Measurements from ENCODE around the gene KCNMB3. TPM values are rescaled to one million over a fixed set of nuclear protein-coding genes. Genes with fewer than 3 reads are reported as not detected.

Gene KCNMB3, protein sequence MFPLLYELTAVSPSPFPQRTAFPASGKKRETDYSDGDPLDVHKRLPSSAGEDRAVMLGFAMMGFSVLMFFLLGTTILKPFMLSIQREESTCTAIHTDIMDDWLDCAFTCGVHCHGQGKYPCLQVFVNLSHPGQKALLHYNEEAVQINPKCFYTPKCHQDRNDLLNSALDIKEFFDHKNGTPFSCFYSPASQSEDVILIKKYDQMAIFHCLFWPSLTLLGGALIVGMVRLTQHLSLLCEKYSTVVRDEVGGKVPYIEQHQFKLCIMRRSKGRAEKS
- 0.11 and 0.16 TPM in 2 replicates for total RNA-seq

DNA sequence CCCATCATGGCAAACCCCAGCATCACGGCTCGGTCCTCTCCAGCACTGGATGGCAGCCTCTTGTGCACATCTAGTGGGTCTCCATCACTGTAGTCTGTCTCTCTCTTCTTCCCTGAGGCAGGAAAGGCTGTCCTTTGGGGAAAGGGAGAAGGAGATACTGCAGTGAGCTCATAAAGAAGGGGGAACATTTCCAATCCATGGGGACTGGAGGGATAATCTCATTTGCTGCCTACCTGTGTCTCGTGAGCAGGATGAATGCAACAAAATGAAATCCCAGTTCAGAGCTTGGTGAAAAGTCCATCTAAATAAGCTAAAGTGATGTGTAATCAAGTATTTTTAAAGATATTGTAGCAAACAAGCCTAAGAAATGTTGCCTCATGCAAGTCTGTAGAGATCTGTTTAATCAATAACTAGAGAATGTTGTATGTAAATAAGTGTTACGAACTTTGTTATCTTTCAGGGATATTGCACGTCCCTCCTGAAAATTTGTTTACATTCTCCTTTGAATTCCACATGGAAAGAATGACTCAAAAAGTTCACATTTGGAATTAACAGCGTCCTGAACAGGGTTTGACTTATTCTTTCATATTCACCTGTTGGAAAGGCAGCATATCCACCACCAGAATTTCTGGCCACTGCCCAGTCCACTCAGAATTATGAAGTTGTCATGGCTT, at the start of gene KCNMB3:
KCNMB3 (minus strand) TSS at position 312 of the 674 bp plus-strand sequence; CDS start at position 188, 124 bp downstream.

Other genes with a start within 250 kb of the KCNMB3 start
- 7.5 and 11.6 TPM in 2 replicates for gene ZMAT3, start 179.3 kb downstream of the KCNMB3 start, total RNA-seq
- 8.1 and 9.4 TPM in 2 replicates for gene PIK3CA, start 102.8 kb downstream of the KCNMB3 start, total RNA-seq
- 24.4 and 31.3 TPM in 2 replicates for gene ZNF639, start 71.9 kb upstream of the KCNMB3 start, total RNA-seq
- gene MFN1, start 96.6 kb upstream of the KCNMB3 start, total RNA-seq: 29.3 and 39.2 TPM in 2 replicates
- 23.7 and 24.7 TPM in 2 replicates for gene GNB4, start 200.4 kb upstream of the KCNMB3 start, total RNA-seq

Measured in hair follicular keratinocyte (primary cell).